Stimulated activated CD4-positive, alpha-beta T cell treated with anti-CD3 and anti-CD28 coated beads, Interleukin-4, amount 100 ng/mL, for 1 hour (primary cell): ENCODE measurements around the gene MAST4.

Source experiments
- DNase-seq: peaks from one replicate; pipeline ENCODE4 v3.0.0-alpha.2; 2020

MAST4 gene

DNA sequence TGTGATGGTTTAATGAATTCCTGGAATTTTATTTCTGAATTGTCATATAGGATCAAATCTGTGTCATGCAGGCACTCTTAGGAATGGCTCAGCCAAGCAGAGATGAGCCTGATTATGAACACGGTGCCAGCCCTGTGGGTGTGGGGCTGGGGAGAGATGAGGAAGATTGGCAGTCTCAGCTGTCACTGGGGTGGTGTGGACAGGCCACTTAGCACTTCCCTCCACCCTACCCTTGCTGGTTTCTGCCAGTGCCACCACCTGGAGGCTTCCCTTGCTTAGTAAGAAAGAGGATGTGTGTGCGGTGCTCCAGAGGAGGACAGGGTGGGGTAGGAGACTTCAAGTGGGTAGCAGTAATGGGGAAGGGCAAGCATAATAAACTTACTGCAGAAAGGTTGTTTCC, 373.8 kb downstream of the MAST4 start:
- DNase-seq: no peak

GRCh38 chr5:66972004-66972403, 375.8 kb downstream of the MAST4 start:
- DNase-seq: no peak

- no peak for DNase-seq
Observed at GRCh38 chr5:66974256-66974655, 378.1 kb downstream of the MAST4 start.

GRCh38 chr5:66976108-66976507, 379.9 kb downstream of the MAST4 start:
- DNase-seq: no peak

GRCh38 chr5:66979738-66980137, 383.5 kb downstream of the MAST4 start:
- no peak for DNase-seq

GRCh38 chr5:66981266-66982055, 385.3 kb downstream of the MAST4 start:
- no peak for DNase-seq

- DNase-seq: no peak
Observed at GRCh38 chr5:66982056-66982387, 385.8 kb downstream of the MAST4 start.

DNA sequence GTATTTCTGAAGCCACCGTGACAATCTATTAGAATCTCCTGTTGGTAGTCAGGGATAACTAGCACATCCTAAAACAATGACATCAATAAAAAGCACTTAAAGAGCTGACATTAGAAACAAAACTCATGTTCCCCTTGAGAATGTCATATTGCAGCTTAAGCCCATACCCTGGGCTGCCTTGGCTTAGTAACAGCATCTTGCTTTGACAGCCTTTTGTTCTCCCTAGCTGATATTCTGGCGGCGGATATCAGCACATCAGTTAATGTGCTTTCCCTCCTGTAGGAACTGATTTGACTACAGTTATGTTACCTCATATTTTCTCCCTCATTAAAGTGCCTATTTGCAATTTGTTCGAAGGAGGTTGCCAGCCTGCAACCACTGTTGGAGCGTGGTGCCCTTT, 386.3 kb downstream of the MAST4 start:
- no peak for DNase-seq

GRCh38 chr5:66985417-66985816, 389.2 kb downstream of the MAST4 start:
- DNase-seq: no peak

DNA sequence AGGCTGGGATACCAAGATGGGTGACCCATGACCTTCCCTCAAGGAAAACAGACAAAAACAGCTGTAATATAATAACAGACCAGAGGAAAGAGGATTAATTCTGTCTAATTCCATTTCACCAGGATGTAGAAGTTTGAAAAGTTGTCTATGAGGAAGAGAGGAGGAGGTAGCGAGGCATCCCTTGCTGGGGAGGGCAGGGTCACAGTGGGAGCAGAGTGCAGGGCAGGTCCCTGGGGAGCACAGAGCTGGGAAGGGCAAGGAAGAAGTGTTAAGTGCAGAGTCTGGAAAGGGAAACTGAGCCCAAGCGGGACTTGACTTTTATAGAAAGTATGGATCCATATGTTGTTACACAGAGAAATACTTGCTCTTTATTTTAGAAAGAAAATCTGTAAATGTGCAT, 389.8 kb downstream of the MAST4 start:
- no peak for DNase-seq

GRCh38 chr5:66986534-66986933, 390.3 kb downstream of the MAST4 start:
- DNase-seq: no peak

- DNase-seq: no peak
Observed at GRCh38 chr5:66987126-66987525, 390.9 kb downstream of the MAST4 start.

DNA sequence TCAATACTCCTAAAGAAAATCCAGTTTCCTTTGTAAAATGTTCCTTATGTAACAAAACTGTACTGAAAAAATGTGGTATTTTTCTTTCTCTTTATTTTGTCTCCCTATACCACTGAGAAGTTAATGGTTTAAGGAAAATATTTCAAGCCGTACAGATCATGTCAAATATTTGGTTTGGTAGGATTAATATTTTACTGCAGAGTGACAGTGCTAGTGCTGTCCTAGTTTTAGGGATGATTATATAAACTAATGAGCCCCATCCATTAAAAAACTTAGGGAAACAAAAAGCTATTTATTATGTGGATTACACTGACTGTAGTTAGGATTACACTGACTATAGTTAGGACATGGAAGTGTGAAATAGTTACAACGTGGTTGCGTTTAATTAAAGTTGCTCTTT, 391.3 kb downstream of the MAST4 start:
- no peak for DNase-seq

DNA sequence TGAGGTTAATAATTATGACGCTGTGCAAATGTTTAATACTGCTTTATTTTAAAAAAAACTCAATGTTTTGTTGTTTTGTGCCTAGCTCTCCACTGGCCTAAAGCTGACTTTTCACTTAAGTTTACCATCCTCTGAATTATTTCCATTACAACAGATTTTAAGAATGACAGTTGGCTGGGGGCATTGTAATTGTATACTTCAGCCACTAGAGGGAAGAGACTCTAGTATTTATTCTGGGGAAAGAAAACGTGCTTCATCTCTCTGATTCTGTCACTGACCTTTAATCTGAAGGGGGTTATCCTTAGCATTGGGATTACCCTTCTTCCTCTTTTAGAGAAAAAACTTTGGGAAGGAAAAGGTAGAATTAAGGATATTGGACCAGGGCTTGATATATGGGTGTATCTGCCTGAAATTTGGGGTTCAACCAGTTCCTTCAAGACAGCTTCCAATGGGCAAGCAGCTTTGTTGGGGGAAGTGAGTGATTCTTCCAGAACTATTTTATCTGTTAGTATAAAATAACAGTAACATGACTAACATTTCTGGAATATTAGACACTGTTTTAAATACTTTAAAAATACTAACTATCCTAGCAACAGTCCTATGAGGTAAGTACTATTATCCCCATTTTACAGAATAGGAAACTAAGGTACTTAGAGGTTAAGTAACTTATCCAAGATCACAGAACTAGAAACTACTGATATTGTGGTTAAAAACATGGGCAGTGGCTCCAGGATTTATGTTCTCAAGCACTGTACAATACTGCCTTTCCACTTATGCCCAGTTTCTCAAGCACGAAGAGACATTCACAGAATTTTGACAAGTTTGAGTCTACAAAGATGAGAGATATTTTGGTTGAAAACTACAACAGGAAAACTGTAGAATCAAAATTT, 392.0 kb downstream of the MAST4 start:
- DNase-seq: no peak

DNA sequence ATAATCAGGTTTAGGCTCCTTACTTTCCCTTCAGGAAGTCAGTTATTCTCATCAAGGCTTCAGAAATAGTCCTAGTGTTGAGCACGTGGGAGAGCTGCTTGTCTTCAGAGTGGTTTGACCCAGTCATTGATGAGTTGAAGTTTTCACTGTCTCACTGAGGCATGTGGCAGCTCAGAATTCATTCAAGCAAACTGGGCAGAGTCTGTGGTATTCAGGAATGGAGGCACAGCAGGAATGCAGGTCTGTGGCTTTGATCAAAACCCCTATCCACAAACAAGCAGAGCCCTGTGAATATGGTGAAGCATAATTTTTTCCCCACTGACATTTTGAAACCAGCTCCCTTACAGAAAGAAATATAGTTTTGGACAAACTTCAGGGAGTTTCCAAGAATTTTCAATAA, 393.1 kb downstream of the MAST4 start:
- no peak for DNase-seq

DNA sequence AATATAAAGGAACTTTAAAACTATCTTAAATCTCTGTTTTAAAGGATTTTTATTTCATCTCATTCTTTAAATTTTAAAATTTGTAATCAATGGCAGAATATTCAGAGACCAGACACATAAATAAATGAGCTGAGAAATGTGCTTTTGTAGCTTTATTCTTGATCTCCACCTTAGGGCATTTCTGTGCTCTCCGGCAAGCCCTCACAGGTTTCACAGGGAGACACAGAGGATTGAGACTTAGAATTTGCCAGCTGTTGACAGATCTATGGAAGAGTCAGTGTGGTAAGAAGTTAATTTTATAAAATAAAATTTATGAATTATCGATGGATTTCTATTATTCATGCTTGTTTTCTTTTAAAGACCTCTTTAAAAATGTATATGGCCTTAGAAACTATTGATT, 393.6 kb downstream of the MAST4 start:
- DNase-seq: no peak

DNA sequence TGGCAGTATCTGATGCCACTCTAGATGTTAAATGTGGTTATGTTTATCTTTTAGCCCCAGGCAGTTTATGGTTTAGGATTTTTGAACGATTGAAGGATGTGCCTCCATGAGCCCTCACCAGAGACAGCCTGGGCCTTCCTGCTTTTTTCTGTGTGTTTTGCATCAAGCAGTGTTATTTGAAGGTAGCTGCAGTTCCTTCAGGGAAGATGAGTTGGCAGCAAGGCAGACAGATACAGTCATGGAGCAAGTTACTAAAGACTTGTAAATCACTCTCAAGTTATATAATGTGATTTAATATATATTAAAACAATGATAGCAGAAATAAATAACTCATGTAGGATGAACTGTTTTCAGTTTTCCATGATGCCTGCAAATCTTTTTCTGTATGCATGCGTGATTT, 395.6 kb downstream of the MAST4 start:
- DNase-seq: no peak

DNA sequence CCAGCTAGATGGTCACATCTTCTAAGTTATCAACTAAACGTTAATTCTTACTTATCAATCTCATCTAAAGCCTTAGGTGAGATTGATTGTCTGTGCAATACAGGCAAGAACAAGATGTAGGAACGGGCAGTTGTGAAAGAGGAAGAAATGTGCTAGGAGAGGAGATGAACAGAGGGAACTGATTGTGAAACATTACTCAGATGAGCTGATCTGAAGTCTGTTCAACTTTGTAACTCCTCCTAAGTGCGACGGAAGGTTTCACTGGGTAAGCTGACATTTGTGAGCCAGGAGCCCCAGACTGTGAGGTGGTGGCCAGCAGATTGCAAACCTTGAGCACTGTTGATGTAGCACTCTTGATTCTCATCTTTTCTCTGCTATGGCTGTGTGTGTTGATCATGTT, 396.4 kb downstream of the MAST4 start:
- DNase-seq: no peak

GRCh38 chr5:66993448-66993847, 397.3 kb downstream of the MAST4 start:
- no peak for DNase-seq

DNA sequence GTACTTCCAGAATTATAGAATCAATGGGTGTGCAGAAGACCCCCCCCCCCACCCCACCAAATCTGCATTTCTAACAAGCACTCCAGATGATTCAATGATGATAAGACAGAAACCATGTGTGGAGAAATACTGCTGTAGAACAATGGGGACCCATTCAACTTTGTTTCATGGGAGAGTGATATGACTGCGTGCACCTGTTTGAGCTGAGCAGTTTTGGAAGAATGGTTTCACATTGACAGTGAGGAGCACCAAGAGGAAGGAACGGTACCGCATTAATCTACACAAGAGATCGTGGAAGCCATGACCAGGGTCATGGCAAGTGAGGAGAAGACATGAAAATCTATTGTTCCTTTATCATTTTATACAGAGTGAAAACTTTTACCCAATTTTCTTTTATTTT, 397.7 kb downstream of the MAST4 start:
- no peak for DNase-seq

- DNase-seq: no peak
Observed at GRCh38 chr5:66994790-66995189, 398.6 kb downstream of the MAST4 start.

DNA sequence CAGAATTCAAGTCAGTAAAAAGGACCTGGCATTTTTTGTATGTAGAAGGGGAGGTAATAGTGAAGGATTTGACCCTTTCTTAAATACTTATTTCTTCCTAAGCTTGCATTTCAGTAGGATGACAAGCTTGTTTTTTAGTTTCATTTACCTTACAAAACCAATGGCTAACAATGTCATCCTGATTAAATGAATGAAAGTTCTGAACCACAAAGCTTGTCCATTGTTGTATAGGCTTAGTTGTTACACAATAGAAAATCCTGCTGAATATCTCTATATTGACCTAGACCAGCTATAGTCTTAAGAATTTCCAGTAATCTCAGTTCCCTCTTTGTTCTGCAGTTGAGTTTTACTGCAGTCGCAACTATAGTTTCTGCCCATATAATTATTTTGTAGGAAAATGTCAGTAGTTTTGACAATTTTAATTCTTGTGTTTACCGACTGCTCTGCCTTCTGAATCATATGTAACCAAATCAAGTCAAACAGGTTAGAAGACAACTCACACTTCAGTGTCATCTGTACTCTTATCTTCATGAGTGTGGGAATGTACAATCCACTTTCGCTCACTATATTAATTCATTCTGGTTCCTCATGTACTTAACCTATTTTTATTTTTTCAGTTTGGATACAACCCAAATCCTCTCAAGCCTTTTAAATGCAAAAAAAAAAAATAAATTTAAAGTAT, 404.7 kb downstream of the MAST4 start:
- no peak for DNase-seq

DNA sequence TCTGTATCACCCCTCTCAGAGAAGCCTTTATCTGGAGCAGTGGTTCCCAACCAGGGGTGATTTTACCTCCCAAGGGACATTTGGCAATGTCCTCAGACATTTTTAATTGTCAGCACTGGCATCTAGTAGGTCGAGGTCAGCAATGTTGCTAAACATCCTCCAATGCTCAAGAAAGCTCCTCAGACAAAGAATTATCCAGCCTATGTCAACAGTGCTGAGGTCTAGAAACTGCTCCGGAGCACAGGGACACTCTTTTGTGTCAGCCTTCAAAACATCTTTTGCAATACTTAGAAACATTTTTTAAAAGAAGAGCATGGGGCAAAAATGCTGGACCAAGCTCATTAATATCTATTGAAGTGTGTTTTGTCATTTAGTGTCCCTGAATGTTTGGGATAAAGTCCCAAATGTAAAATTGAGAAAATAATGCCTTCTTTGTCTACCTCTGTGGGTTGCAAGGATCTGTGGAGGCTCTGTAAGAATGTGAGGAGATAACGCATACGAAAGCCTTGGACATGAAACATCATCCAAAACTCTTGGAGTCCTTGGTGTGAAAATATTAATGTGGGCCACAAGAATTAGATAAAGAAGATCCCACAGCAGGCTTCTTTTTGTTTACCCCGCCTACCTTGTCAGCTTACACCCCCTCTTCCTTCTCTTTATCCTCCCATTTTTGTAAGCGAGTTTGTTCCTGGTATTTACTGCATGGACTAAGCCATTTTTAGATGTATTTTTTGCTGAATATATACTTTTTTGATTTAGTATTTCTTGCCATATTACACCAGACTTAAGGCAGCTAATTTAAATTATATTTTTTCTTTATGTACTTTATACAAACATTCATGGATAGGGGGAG, 406.9 kb downstream of the MAST4 start:
- no peak for DNase-seq
